Gastroesophageal sphincter (tissue), 3 donors: ENCODE measurements around the gene FNDC7.

ENCODE experiments used
- POLR2A ChIP-seq, 2 donors: fragments of 450-650 bp; IDR thresholded peaks; one replicate each; pipeline ENCODE4 v1.6.1; 2017; ENCODE audit warnings: antibody characterized with exemption in 2 of 2, mild to moderate bottlenecking in 2 of 2, moderate library complexity in 1 of 2
- POLR2AphosphoS5 ChIP-seq: sonication (generic); formaldehyde crosslinking; IDR thresholded peaks from one replicate; pipeline ENCODE4 v1.6.1; 2017; ENCODE audit warnings: antibody characterized with exemption
- TF ChIP-seq, protein P1 (sequence below), 4 experiments: fragments of 200-600 bp in 2 of 4; fragments of 450-650 bp in 2 of 4; sonication (generic) in 1 of 4; IDR thresholded peaks; one replicate each; pipeline ENCODE4 v1.5.1; 2017 to 2019; ENCODE audit warnings: antibody characterized with exemption in 4 of 4, mild to moderate bottlenecking in 2 of 4, moderate library complexity in 2 of 4

- TF ChIP-seq, protein P1, sequence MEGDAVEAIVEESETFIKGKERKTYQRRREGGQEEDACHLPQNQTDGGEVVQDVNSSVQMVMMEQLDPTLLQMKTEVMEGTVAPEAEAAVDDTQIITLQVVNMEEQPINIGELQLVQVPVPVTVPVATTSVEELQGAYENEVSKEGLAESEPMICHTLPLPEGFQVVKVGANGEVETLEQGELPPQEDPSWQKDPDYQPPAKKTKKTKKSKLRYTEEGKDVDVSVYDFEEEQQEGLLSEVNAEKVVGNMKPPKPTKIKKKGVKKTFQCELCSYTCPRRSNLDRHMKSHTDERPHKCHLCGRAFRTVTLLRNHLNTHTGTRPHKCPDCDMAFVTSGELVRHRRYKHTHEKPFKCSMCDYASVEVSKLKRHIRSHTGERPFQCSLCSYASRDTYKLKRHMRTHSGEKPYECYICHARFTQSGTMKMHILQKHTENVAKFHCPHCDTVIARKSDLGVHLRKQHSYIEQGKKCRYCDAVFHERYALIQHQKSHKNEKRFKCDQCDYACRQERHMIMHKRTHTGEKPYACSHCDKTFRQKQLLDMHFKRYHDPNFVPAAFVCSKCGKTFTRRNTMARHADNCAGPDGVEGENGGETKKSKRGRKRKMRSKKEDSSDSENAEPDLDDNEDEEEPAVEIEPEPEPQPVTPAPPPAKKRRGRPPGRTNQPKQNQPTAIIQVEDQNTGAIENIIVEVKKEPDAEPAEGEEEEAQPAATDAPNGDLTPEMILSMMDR (IDR thresholded peaks at IDR 0.05) = no peak
- TF ChIP-seq POLR2AphosphoS5 = no peak
- TF ChIP-seq POLR2A (IDR thresholded peaks at IDR 0.05) = no peak
Observed at GRCh38 chr1:108791790-108792189, 79.1 kb downstream of the FNDC7 start.
